ENCODE results near the gene ZNF778. TPM values are rescaled to one million over a fixed set of nuclear protein-coding genes. Genes with fewer than 3 reads are reported as not detected.

Gene ZNF778
- total and polyA plus RNA-seq, 2 of the 13 experiments (the other 11 are each of a cell fraction or from before 2014, with no cell fraction given): 3.8 to 7.2 TPM

DNA sequence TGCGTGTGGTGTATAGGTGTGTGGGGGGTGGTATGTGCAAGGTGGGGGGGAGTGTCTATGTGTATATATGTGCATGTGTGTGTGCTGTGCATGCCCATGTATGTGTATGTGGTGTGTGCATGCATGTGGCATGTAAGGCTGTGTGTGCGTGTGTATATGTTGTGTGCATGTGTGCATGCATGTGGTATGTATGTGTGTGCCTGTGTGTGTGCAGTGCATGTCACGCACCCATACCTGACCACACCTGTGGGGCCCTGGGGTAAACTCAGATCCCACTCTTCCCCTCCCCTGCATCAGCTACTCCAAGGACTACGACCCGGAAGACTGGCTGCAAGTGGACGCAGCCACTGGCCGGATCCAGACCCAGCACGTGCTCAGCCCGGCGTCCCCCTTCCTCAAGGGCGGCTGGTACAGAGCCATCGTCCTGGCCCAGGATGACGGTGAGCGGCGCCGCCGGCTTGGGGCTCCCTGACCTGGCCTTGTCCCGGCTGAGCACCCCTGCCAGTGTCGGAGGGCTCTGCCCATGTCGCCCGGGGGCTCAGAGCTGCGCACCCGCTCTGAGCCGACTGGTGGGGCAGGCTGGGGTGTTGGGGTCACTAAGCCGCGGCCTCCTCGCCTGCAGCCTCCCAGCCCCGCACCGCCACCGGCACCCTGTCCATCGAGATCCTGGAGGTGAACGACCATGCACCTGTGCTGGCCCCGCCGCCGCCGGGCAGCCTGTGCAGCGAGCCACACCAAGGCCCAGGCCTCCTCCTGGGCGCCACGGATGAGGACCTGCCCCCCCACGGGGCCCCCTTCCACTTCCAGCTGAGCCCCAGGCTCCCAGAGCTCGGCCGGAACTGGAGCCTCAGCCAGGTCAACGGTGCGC, 26.2 kb upstream of the ZNF778 start (continued):
- no peak for TF ChIP-seq SALL2 (CRISPR knock-in tag; IDR thresholded peaks at IDR 0.05)
- TF ChIP-seq SMC3 (IDR thresholded peaks at IDR 0.05; ENCODE audit: low read length): no peak
- TF ChIP-seq GATAD1 (CRISPR knock-in tag; IDR thresholded peaks at IDR 0.05): 0 out of 2 replicates have a peak, but pooled peaks have one; percentile 42
- TF ChIP-seq FOXJ3 (CRISPR knock-in tag; IDR thresholded peaks at IDR 0.05; ENCODE audit: borderline replicate concordance): no peak
- TF ChIP-seq, protein P1, sequence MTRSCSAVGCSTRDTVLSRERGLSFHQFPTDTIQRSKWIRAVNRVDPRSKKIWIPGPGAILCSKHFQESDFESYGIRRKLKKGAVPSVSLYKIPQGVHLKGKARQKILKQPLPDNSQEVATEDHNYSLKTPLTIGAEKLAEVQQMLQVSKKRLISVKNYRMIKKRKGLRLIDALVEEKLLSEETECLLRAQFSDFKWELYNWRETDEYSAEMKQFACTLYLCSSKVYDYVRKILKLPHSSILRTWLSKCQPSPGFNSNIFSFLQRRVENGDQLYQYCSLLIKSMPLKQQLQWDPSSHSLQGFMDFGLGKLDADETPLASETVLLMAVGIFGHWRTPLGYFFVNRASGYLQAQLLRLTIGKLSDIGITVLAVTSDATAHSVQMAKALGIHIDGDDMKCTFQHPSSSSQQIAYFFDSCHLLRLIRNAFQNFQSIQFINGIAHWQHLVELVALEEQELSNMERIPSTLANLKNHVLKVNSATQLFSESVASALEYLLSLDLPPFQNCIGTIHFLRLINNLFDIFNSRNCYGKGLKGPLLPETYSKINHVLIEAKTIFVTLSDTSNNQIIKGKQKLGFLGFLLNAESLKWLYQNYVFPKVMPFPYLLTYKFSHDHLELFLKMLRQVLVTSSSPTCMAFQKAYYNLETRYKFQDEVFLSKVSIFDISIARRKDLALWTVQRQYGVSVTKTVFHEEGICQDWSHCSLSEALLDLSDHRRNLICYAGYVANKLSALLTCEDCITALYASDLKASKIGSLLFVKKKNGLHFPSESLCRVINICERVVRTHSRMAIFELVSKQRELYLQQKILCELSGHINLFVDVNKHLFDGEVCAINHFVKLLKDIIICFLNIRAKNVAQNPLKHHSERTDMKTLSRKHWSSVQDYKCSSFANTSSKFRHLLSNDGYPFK (CRISPR knock-in tag; IDR thresholded peaks at IDR 0.05; ENCODE audit: borderline replicate concordance): peak; percentile 65; the same call in 1 of the 2 replicates
- TF ChIP-seq JUNB (CRISPR knock-in tag; IDR thresholded peaks at IDR 0.05; ENCODE audit: borderline replicate concordance): peak; percentile 74; the same call in 1 of the 2 replicates
- 0 out of 2 replicates have a peak, but pooled peaks have one; percentile 67 for TF ChIP-seq ZNF678 (CRISPR knock-in tag; IDR thresholded peaks at IDR 0.05)
- no peak for TF ChIP-seq ZNF577 (CRISPR knock-in tag; IDR thresholded peaks at IDR 0.05; ENCODE audit: borderline replicate concordance, low read depth)
- no peak for TF ChIP-seq SRSF1 (optimal IDR thresholded peaks at IDR 0.05; ENCODE audit: low read depth, low read length)
- no peak for TF ChIP-seq NKX3-1 (CRISPR knock-in tag; IDR thresholded peaks at IDR 0.05)
- TF ChIP-seq ERF (CRISPR knock-in tag; IDR thresholded peaks at IDR 0.05): peak; percentile 66; the same call in 1 of the 2 replicates
- peak; percentile 58; the same call in 1 of the 2 replicates for TF ChIP-seq ZMYM4 (CRISPR knock-in tag; IDR thresholded peaks at IDR 0.05)
- no peak for TF ChIP-seq ZNF749 (CRISPR knock-in tag; IDR thresholded peaks at IDR 0.05; ENCODE audit: borderline replicate concordance)
- no peak for TF ChIP-seq KLF9 (CRISPR knock-in tag; IDR thresholded peaks at IDR 0.05; ENCODE audit: low read depth)
- TF ChIP-seq, protein P2, sequence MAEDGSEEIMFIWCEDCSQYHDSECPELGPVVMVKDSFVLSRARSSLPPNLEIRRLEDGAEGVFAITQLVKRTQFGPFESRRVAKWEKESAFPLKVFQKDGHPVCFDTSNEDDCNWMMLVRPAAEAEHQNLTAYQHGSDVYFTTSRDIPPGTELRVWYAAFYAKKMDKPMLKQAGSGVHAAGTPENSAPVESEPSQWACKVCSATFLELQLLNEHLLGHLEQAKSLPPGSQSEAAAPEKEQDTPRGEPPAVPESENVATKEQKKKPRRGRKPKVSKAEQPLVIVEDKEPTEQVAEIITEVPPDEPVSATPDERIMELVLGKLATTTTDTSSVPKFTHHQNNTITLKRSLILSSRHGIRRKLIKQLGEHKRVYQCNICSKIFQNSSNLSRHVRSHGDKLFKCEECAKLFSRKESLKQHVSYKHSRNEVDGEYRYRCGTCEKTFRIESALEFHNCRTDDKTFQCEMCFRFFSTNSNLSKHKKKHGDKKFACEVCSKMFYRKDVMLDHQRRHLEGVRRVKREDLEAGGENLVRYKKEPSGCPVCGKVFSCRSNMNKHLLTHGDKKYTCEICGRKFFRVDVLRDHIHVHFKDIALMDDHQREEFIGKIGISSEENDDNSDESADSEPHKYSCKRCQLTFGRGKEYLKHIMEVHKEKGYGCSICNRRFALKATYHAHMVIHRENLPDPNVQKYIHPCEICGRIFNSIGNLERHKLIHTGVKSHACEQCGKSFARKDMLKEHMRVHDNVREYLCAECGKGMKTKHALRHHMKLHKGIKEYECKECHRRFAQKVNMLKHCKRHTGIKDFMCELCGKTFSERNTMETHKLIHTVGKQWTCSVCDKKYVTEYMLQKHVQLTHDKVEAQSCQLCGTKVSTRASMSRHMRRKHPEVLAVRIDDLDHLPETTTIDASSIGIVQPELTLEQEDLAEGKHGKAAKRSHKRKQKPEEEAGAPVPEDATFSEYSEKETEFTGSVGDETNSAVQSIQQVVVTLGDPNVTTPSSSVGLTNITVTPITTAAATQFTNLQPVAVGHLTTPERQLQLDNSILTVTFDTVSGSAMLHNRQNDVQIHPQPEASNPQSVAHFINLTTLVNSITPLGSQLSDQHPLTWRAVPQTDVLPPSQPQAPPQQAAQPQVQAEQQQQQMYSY (CRISPR knock-in tag; IDR thresholded peaks at IDR 0.05): 0 out of 2 replicates have a peak, but pooled peaks have one; percentile 1
- peak; percentile 86 for TF ChIP-seq ZNF263 (CRISPR knock-in tag; IDR thresholded peaks at IDR 0.05)
- TF ChIP-seq ZNF878 (CRISPR knock-in tag; IDR thresholded peaks at IDR 0.05): no peak
- TF ChIP-seq, protein P3, sequence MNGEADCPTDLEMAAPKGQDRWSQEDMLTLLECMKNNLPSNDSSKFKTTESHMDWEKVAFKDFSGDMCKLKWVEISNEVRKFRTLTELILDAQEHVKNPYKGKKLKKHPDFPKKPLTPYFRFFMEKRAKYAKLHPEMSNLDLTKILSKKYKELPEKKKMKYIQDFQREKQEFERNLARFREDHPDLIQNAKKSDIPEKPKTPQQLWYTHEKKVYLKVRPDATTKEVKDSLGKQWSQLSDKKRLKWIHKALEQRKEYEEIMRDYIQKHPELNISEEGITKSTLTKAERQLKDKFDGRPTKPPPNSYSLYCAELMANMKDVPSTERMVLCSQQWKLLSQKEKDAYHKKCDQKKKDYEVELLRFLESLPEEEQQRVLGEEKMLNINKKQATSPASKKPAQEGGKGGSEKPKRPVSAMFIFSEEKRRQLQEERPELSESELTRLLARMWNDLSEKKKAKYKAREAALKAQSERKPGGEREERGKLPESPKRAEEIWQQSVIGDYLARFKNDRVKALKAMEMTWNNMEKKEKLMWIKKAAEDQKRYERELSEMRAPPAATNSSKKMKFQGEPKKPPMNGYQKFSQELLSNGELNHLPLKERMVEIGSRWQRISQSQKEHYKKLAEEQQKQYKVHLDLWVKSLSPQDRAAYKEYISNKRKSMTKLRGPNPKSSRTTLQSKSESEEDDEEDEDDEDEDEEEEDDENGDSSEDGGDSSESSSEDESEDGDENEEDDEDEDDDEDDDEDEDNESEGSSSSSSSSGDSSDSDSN (CRISPR knock-in tag; IDR thresholded peaks at IDR 0.05): peak; percentile 82
- TF ChIP-seq, protein P4, sequence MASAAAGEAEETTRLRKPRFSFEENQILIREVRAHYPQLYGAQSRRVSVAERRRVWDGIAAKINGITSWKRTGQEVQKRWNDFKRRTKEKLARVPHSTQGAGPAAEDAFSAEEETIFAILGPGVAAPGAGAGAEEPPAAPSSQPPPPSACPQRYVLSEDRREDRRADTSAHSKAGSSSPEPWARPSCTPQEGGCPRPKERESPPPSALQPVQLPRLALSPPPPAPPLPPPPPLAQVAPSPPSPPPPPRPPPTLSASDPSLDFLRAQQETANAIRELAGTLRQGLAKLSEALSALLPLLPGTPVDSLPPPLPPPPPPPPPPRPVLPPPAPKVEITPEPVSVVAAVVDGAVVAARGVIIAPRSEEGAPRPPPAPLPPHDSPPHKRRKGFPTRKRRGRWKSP (CRISPR knock-in tag; IDR thresholded peaks at IDR 0.05): peak; percentile 76; the same call in 1 of the 2 replicates

All from HepG2 (cell line).